ENCODE results near the gene RGPD4.

DNA sequence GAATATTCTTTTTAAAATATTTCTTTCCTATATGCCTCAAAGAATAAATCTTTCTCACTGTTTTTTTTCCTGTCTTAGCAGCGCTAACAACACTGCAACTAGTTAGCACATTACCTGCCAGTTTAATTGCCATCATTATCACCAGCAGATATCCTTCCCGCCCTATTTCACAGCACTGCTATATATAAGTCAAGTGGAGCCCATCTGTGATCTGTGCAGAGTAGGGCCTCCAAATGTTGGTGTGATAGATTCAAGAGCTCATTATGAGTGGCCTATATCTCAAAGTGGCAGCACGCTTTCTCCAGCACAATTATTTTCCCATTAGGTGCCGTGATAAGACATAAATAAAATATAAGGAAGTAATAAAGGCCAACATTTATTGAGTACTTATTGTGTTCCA is 19.8 kb upstream of the RGPD4 start:
- TF ChIP-seq, protein P1, sequence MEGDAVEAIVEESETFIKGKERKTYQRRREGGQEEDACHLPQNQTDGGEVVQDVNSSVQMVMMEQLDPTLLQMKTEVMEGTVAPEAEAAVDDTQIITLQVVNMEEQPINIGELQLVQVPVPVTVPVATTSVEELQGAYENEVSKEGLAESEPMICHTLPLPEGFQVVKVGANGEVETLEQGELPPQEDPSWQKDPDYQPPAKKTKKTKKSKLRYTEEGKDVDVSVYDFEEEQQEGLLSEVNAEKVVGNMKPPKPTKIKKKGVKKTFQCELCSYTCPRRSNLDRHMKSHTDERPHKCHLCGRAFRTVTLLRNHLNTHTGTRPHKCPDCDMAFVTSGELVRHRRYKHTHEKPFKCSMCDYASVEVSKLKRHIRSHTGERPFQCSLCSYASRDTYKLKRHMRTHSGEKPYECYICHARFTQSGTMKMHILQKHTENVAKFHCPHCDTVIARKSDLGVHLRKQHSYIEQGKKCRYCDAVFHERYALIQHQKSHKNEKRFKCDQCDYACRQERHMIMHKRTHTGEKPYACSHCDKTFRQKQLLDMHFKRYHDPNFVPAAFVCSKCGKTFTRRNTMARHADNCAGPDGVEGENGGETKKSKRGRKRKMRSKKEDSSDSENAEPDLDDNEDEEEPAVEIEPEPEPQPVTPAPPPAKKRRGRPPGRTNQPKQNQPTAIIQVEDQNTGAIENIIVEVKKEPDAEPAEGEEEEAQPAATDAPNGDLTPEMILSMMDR (IDR thresholded peaks at IDR 0.05) = no peak
- TF ChIP-seq CREM (CRISPR knock-in tag; IDR thresholded peaks at IDR 0.05) (no peak), CBFB (CRISPR knock-in tag; IDR thresholded peaks at IDR 0.05; ENCODE audit: low read depth) (no peak), MXD4 (CRISPR knock-in tag; IDR thresholded peaks at IDR 0.05; ENCODE audit: borderline replicate concordance) (no peak), CREB1 (CRISPR knock-in tag; IDR thresholded peaks at IDR 0.05) (no peak), ESRRA (CRISPR knock-in tag; IDR thresholded peaks at IDR 0.05; ENCODE audit: borderline replicate concordance) (no peak), TP53 (CRISPR knock-in tag; IDR thresholded peaks at IDR 0.05) (no peak)
- TF ChIP-seq, protein P2, sequence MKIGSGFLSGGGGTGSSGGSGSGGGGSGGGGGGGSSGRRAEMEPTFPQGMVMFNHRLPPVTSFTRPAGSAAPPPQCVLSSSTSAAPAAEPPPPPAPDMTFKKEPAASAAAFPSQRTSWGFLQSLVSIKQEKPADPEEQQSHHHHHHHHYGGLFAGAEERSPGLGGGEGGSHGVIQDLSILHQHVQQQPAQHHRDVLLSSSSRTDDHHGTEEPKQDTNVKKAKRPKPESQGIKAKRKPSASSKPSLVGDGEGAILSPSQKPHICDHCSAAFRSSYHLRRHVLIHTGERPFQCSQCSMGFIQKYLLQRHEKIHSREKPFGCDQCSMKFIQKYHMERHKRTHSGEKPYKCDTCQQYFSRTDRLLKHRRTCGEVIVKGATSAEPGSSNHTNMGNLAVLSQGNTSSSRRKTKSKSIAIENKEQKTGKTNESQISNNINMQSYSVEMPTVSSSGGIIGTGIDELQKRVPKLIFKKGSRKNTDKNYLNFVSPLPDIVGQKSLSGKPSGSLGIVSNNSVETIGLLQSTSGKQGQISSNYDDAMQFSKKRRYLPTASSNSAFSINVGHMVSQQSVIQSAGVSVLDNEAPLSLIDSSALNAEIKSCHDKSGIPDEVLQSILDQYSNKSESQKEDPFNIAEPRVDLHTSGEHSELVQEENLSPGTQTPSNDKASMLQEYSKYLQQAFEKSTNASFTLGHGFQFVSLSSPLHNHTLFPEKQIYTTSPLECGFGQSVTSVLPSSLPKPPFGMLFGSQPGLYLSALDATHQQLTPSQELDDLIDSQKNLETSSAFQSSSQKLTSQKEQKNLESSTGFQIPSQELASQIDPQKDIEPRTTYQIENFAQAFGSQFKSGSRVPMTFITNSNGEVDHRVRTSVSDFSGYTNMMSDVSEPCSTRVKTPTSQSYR (CRISPR knock-in tag; IDR thresholded peaks at IDR 0.05) = no peak
- TF ChIP-seq, protein P3, sequence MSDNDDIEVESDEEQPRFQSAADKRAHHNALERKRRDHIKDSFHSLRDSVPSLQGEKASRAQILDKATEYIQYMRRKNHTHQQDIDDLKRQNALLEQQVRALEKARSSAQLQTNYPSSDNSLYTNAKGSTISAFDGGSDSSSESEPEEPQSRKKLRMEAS (CRISPR knock-in tag; IDR thresholded peaks at IDR 0.05) = no peak
- TF ChIP-seq, protein P4, sequence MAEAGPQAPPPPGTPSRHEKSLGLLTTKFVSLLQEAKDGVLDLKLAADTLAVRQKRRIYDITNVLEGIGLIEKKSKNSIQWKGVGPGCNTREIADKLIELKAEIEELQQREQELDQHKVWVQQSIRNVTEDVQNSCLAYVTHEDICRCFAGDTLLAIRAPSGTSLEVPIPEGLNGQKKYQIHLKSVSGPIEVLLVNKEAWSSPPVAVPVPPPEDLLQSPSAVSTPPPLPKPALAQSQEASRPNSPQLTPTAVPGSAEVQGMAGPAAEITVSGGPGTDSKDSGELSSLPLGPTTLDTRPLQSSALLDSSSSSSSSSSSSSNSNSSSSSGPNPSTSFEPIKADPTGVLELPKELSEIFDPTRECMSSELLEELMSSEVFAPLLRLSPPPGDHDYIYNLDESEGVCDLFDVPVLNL (CRISPR knock-in tag; IDR thresholded peaks at IDR 0.05; ENCODE audit: borderline replicate concordance, low read depth) = no peak
- TF ChIP-seq, protein P5, sequence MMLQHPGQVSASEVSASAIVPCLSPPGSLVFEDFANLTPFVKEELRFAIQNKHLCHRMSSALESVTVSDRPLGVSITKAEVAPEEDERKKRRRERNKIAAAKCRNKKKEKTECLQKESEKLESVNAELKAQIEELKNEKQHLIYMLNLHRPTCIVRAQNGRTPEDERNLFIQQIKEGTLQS (CRISPR knock-in tag; conservative IDR thresholded peaks at IDR 0.05) = no peak
- TF ChIP-seq, protein P6, sequence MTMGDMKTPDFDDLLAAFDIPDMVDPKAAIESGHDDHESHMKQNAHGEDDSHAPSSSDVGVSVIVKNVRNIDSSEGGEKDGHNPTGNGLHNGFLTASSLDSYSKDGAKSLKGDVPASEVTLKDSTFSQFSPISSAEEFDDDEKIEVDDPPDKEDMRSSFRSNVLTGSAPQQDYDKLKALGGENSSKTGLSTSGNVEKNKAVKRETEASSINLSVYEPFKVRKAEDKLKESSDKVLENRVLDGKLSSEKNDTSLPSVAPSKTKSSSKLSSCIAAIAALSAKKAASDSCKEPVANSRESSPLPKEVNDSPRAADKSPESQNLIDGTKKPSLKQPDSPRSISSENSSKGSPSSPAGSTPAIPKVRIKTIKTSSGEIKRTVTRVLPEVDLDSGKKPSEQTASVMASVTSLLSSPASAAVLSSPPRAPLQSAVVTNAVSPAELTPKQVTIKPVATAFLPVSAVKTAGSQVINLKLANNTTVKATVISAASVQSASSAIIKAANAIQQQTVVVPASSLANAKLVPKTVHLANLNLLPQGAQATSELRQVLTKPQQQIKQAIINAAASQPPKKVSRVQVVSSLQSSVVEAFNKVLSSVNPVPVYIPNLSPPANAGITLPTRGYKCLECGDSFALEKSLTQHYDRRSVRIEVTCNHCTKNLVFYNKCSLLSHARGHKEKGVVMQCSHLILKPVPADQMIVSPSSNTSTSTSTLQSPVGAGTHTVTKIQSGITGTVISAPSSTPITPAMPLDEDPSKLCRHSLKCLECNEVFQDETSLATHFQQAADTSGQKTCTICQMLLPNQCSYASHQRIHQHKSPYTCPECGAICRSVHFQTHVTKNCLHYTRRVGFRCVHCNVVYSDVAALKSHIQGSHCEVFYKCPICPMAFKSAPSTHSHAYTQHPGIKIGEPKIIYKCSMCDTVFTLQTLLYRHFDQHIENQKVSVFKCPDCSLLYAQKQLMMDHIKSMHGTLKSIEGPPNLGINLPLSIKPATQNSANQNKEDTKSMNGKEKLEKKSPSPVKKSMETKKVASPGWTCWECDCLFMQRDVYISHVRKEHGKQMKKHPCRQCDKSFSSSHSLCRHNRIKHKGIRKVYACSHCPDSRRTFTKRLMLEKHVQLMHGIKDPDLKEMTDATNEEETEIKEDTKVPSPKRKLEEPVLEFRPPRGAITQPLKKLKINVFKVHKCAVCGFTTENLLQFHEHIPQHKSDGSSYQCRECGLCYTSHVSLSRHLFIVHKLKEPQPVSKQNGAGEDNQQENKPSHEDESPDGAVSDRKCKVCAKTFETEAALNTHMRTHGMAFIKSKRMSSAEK (CRISPR knock-in tag; IDR thresholded peaks at IDR 0.05; ENCODE audit: borderline replicate concordance) = no peak
- TF ChIP-seq, protein P7, sequence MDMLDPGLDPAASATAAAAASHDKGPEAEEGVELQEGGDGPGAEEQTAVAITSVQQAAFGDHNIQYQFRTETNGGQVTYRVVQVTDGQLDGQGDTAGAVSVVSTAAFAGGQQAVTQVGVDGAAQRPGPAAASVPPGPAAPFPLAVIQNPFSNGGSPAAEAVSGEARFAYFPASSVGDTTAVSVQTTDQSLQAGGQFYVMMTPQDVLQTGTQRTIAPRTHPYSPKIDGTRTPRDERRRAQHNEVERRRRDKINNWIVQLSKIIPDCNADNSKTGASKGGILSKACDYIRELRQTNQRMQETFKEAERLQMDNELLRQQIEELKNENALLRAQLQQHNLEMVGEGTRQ (CRISPR knock-in tag; IDR thresholded peaks at IDR 0.05) = no peak
